ENCODE measurements around the gene COX7B2. TPM values are rescaled to one million over a fixed set of nuclear protein-coding genes. Genes with fewer than 3 reads are reported as not detected.

Gene COX7B2
- total and polyA plus RNA-seq, 10 of the 15 experiments (the other 5 are each of a cell fraction or from before 2014, with no cell fraction given): not detected

GRCh38 chr4:46765465-46765864 is 143.6 kb downstream of the COX7B2 start:
- no peak overlapping the region for H3K9ac ChIP-seq (ENCODE audit: control insufficient read depth, insufficient read depth, low read length)
- ATAC-seq (no peak), DNase-seq (ENCODE audit: low read depth, low spot score) (no peak), FAIRE-seq (no peak)
- intact Hi-C loops (cut with micrococcal nuclease; ENCODE audit: unreplicated experiment) (no loop called here), in situ Hi-C loops (cut with MboI) (no loop called here)
- H4K20me1 ChIP-seq (ENCODE audit: control insufficient read depth, insufficient read depth): no peaks in the 10 kb centered on the region
- no peaks in the 10 kb centered on the region for H3K36me3 ChIP-seq (ENCODE audit: control insufficient read depth in 2 of 2, insufficient read depth in 2 of 2, low read length in 1 of 2)
- no peak overlapping the region for H3K4me3 ChIP-seq
- CTCF ChIA-PET: interaction anchor here (1.3 kb wide), 1 partner anchor 104 kb away, joined by 3 read pairs; no protein-coding TSS in a partner anchor
- POLR2A ChIA-PET: no interaction called here
- WGBS (ENCODE audit: insufficient coverage, insufficient replicate concordance, low lambda C conversion rate, missing lambda C conversion rate): 44% methylated on average over 2 of the region's 2 CpGs
- SMC1A ChIA-PET (ENCODE audit: uncharacterized antibody, unreplicated experiment): no interaction called here
- TF ChIP-seq NRF1 (conservative IDR thresholded peaks at IDR 0.05; ENCODE audit: low read depth, low read length): no peak
- no peak for TF ChIP-seq HDAC2 (IDR thresholded peaks at IDR 0.05)
- TF ChIP-seq EZH2 (IDR thresholded peaks at IDR 0.05; ENCODE audit: borderline replicate concordance, control insufficient read depth, low read depth, low read length): no peak
- TF ChIP-seq MLLT1 (IDR thresholded peaks at IDR 0.05): no peak
- TF ChIP-seq SUPT20H (IDR thresholded peaks at IDR 0.05; ENCODE audit: borderline replicate concordance, control insufficient read depth, low read depth, low read length): no peak
- no peak for TF ChIP-seq BCL3 (IDR thresholded peaks at IDR 0.05; ENCODE audit: borderline replicate concordance, insufficient read depth, low read depth, low read length, poor library complexity, severe bottlenecking)
- TF ChIP-seq DPF2 (IDR thresholded peaks at IDR 0.05): no peak
- TF ChIP-seq STAT3 (IDR thresholded peaks at IDR 0.05; ENCODE audit: low read depth, low read length): no peak
- TF ChIP-seq SUZ12 (IDR thresholded peaks at IDR 0.05; ENCODE audit: unreplicated experiment): no peak
- TF ChIP-seq NFXL1 (IDR thresholded peaks at IDR 0.05; ENCODE audit: borderline replicate concordance): no peak
- TF ChIP-seq HDAC6 (IDR thresholded peaks at IDR 0.05; ENCODE audit: unreplicated experiment): no peak
- no peak for TF ChIP-seq MYC (IDR thresholded peaks at IDR 0.05; ENCODE audit: insufficient read depth, insufficient read length, insufficient replicate concordance, low read length, severe bottlenecking)
- TF ChIP-seq SMC3 (IDR thresholded peaks at IDR 0.05; ENCODE audit: borderline replicate concordance, low read length): no peak
- TF ChIP-seq PBX3 (IDR thresholded peaks at IDR 0.05; ENCODE audit: insufficient replicate concordance, low read depth, low read length): no peak
- no peak for TF ChIP-seq SMARCA5 (IDR thresholded peaks at IDR 0.05)
- no peak for TF ChIP-seq E2F8 (IDR thresholded peaks at IDR 0.05; ENCODE audit: low read depth, partially characterized antibody)
- no peak for TF ChIP-seq MYB (IDR thresholded peaks at IDR 0.05; ENCODE audit: borderline replicate concordance, low read depth, low read length)
- TF ChIP-seq MTA2 (IDR thresholded peaks at IDR 0.05; ENCODE audit: low read depth): no peak
- TF ChIP-seq HDGF (IDR thresholded peaks at IDR 0.05): no peak
- no peaks in the 10 kb centered on the region for H3K9me3 ChIP-seq (replicated peaks; ENCODE audit: control insufficient read depth, insufficient read depth, low read length)
- no peak overlapping the region for H3K4me2 ChIP-seq (ENCODE audit: control insufficient read depth, insufficient read depth)
- no TSS peak for BruUV-seq (replicated peaks)
- RAD21 ChIA-PET (ENCODE audit: unreplicated experiment): no interaction called here
- H3K79me2 ChIP-seq (ENCODE audit: control insufficient read depth, insufficient read depth, low read length): no peaks in the 10 kb centered on the region
- no peak overlapping the region for H3K27ac ChIP-seq (ENCODE audit: control insufficient read depth, insufficient read depth)
- no peak overlapping the region for H2AFZ ChIP-seq (ENCODE audit: control insufficient read depth, low read depth, low read length)
- H3K27me3 ChIP-seq (replicated peaks in 1 of 2; ENCODE audit: control insufficient read depth in 2 of 2, insufficient read depth in 2 of 2, low read length in 1 of 2): no peaks in the 10 kb centered on the region
- no peaks in the 10 kb centered on the region for H3K4me1 ChIP-seq (ENCODE audit: control insufficient read depth, insufficient read depth, low read length)
